Measurements from ENCODE around the gene NPAP1. TPM values are rescaled to one million over a fixed set of nuclear protein-coding genes. Genes with fewer than 3 reads are reported as not detected.
A peak's percentile ranks its signal among the peaks of the same experiment; 100 is the strongest.
"Not testable (repeated sequence)": the region's sequence is repeated elsewhere in the genome, so short reads cannot be mapped to it uniquely, and the experiment has no call there.

NPAP1 gene
- total and polyA plus RNA-seq, 10 donors = 0.06 to 0.23 (median 0.10) TPM; not detected in 4

- WGBS, 5 donors = 48 to 79% (median 68%) methylated on average over 3 of the region's 3 CpGs
- H3K9me3 ChIP-seq = peaks cover 0 to 42% (median 1%) of the 10 kb centered on the region in 8 donors
- TF ChIP-seq POLR2AphosphoS5 (IDR thresholded peaks at IDR 0.05) (no peak), POLR2A (IDR thresholded peaks at IDR 0.05) (no peak)
- TF ChIP-seq, protein P1, sequence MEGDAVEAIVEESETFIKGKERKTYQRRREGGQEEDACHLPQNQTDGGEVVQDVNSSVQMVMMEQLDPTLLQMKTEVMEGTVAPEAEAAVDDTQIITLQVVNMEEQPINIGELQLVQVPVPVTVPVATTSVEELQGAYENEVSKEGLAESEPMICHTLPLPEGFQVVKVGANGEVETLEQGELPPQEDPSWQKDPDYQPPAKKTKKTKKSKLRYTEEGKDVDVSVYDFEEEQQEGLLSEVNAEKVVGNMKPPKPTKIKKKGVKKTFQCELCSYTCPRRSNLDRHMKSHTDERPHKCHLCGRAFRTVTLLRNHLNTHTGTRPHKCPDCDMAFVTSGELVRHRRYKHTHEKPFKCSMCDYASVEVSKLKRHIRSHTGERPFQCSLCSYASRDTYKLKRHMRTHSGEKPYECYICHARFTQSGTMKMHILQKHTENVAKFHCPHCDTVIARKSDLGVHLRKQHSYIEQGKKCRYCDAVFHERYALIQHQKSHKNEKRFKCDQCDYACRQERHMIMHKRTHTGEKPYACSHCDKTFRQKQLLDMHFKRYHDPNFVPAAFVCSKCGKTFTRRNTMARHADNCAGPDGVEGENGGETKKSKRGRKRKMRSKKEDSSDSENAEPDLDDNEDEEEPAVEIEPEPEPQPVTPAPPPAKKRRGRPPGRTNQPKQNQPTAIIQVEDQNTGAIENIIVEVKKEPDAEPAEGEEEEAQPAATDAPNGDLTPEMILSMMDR (IDR thresholded peaks at IDR 0.05 in 8 of 11, conservative IDR thresholded peaks at IDR 0.05 in 3 of 11) = no peak
These were observed 6.4 kb downstream of the NPAP1 start for GRCh38 chr15:24682002-24682401.

DNA sequence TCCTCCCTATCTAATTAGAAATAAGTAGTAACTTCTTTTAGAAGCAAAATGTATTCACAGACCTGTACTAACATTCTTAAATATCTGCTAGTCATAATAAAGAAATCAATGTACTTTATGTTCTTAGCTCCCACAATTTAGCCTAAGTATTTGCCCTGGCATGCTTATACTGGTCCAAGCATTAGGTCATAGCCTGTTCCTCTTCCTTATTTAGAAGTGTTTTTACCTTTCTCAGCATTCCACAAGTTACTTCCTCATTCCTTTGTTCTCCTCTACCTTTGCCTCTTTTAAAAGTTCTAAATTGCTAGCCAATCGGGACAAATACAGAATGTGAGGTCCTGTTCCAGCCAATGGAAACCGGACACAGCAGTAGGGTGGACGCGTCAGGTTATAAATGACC, 7.3 kb downstream of the NPAP1 start:
- H3K9me3 ChIP-seq = peaks cover 0 to 39% (median 0%) of the 10 kb centered on the region in 8 donors
- 62 to 89% (median 74%) methylated on average over 4 of the region's 4 CpGs for WGBS, 5 donors
- H3K27me3 ChIP-seq (replicated peaks in 1 of 7); intact Hi-C loops (cut with DNase I; ENCODE audit: low total_unique reads); H3K4me3 ChIP-seq; H3K36me3 ChIP-seq; H3K4me1 ChIP-seq; DNase-seq: not testable (repeated sequence)
- peak overlapping the region in 1 of 8 donors; percentile 25 for H3K27ac ChIP-seq

More at GRCh38 chr15:24682002-24682401, 6.4 kb downstream of the NPAP1 start:
- Histone ChIP-seq H3K27me3 (replicated peaks in 1 of 7) (no peaks in the 10 kb centered on the region), H3K4me3 (no peak overlapping the region), H3K27ac (no peak overlapping the region), H3K36me3 (no peaks in the 10 kb centered on the region), H3K4me1 (no peaks in the 10 kb centered on the region)
- DNase-seq = no peak
- intact Hi-C loops (cut with DNase I; ENCODE audit: low total_unique reads) = no loop called here

GRCh38 chr15:24683736-24684135, 8.2 kb downstream of the NPAP1 start:
- intact Hi-C loops (cut with DNase I; ENCODE audit: low total_unique reads) = no loop called here
- 88 to 100% (median 96%) methylated on average over 1 of the region's 1 CpG for WGBS, 5 donors
- Histone ChIP-seq H3K9me3 (peaks cover 0 to 33% (median 0%) of the 10 kb centered on the region in 8 donors), H3K36me3 (no peaks in the 10 kb centered on the region), H3K4me3 (no peak overlapping the region), H3K27ac (no peak overlapping the region), H3K4me1 (no peaks in the 10 kb centered on the region), H3K27me3 (replicated peaks in 1 of 7) (no peaks in the 10 kb centered on the region)
- DNase-seq = no peak
- no peak for TF ChIP-seq POLR2AphosphoS5 (IDR thresholded peaks at IDR 0.05)
- TF ChIP-seq, protein P1 (IDR thresholded peaks at IDR 0.05 in 8 of 11, conservative IDR thresholded peaks at IDR 0.05 in 3 of 11) = no peak
- TF ChIP-seq POLR2A (IDR thresholded peaks at IDR 0.05) = no peak

DNA sequence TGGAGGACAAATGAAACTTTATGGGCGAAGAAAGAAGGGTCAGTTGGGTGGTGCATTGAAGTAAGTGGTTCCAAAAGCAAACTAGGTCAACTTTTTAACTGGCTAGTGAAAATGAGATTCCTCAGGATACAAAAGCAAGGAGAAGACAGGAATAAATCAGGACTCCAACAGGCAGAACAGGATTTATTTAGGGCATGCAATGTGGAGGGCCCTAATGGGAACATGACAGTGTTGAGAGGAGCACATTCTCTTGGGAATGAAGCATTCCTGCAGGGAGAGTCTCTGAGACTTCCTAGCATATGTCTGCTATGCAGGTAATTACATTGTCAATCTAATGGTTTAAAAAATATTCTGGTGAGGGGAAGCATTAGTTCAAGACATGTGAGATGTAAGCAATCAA, 8.7 kb downstream of the NPAP1 start:
- H3K4me3 ChIP-seq = no peak overlapping the region
- no peaks in the 10 kb centered on the region for H3K36me3 ChIP-seq
- intact Hi-C loops (cut with DNase I; ENCODE audit: low total_unique reads) = no loop called here
- no peak overlapping the region for H3K27ac ChIP-seq
- H3K9me3 ChIP-seq = peaks cover 0 to 34% (median 0%) of the 10 kb centered on the region in 8 donors
- H3K27me3 ChIP-seq (replicated peaks in 1 of 7) = no peaks in the 10 kb centered on the region
- no peak for DNase-seq
- 59 to 71% (median 62%) methylated on average over 1 of the region's 1 CpG for WGBS, 5 donors
- H3K4me1 ChIP-seq = no peaks in the 10 kb centered on the region
- TF ChIP-seq, protein P1 (IDR thresholded peaks at IDR 0.05 in 8 of 11, conservative IDR thresholded peaks at IDR 0.05 in 3 of 11) = no peak
- TF ChIP-seq POLR2AphosphoS5 (IDR thresholded peaks at IDR 0.05) (no peak), POLR2A (IDR thresholded peaks at IDR 0.05) (no peak)

GRCh38 chr15:24696201-24696600, 20.6 kb downstream of the NPAP1 start:
- Histone ChIP-seq H3K9me3 (peaks cover 0 to 30% (median 10%) of the 10 kb centered on the region in 8 donors), H3K36me3 (no peaks in the 10 kb centered on the region), H3K27ac (no peak overlapping the region), H3K4me3 (no peak overlapping the region), H3K4me1 (no peaks in the 10 kb centered on the region), H3K27me3 (replicated peaks in 1 of 7) (no peaks in the 10 kb centered on the region)
- no peak for DNase-seq
- intact Hi-C loops (cut with DNase I; ENCODE audit: low total_unique reads) = no loop called here
- TF ChIP-seq POLR2AphosphoS5 (IDR thresholded peaks at IDR 0.05) (no peak), POLR2A (IDR thresholded peaks at IDR 0.05) (no peak)
- TF ChIP-seq, protein P1 (IDR thresholded peaks at IDR 0.05 in 8 of 11, conservative IDR thresholded peaks at IDR 0.05 in 3 of 11) = no peak
- WGBS, 5 donors = 57 to 77% (median 69%) methylated on average over 3 of the region's 3 CpGs

Data from spleen (tissue), 11 donors.